ENCODE data around the gene LARGE1. TPM values are rescaled to one million over a fixed set of nuclear protein-coding genes. Genes with fewer than 3 reads are reported as not detected.

Gene LARGE1
- total RNA-seq, 1 experiment from 2014 or later, result 1.5 TPM

GRCh38 chr22:33940741-33941140 is 20.5 kb upstream of the LARGE1 start (continued):
- TF ChIP-seq RAD21 (IDR thresholded peaks at IDR 0.05; ENCODE audit: low read depth), result no peak
- TF ChIP-seq CTCF (IDR thresholded peaks at IDR 0.05 in 2 of 3, conservative IDR thresholded peaks at IDR 0.05 in 1 of 3; ENCODE audit: borderline replicate concordance in 1 of 3, insufficient read depth in 1 of 3, low read depth in 2 of 3, low read length in 2 of 3), result no peak

- BruUV-seq (replicated peaks), result no TSS peak
- no peak for DNase-seq (ENCODE audit: low read depth, low spot score)
- Histone ChIP-seq H4K20me1 (ENCODE audit: insufficient read depth) (no peaks in the 10 kb centered on the region), H3K27me3 (ENCODE audit: insufficient read depth, low read length) (no peaks in the 10 kb centered on the region), H2AFZ (ENCODE audit: low read depth, low read length, poor library complexity, severe bottlenecking) (no peak overlapping the region), H3K79me2 (ENCODE audit: insufficient read depth, low read length) (no peaks in the 10 kb centered on the region), H3K9me3 (ENCODE audit: control insufficient read depth in 1 of 2, insufficient read depth in 1 of 2, low read depth in 1 of 2, low read length in 2 of 2) (peaks cover 0 to 10% of the 10 kb centered on the region in 2 experiments; a peak in 2 of 4 replicates), H3K27ac (ENCODE audit: low read depth, low read length) (no peak overlapping the region), H3K9ac (ENCODE audit: low read length) (no peak overlapping the region), H3K4me2 (ENCODE audit: low read length) (no peak overlapping the region), H3K36me3 (ENCODE audit: control insufficient read depth in 1 of 2, insufficient read depth in 2 of 2, low read length in 2 of 2) (no peaks in the 10 kb centered on the region), H3K9me2 (ENCODE audit: insufficient read depth) (no peaks in the 10 kb centered on the region), H3K4me1 (ENCODE audit: control insufficient read depth in 1 of 2, insufficient read depth in 2 of 2, low read length in 2 of 2) (no peaks in the 10 kb centered on the region), H3K4me3 (replicated peaks in 1 of 2; ENCODE audit: low read depth in 1 of 2, low read length in 2 of 2) (no peak overlapping the region)
- intact Hi-C loops (cut with micrococcal nuclease), result no loop called here
- CTCF ChIA-PET, result no interaction called here
- ATAC-seq, result no peak
- POLR2A ChIA-PET, result no interaction called here
- TF ChIP-seq SIN3A (IDR thresholded peaks at IDR 0.05; ENCODE audit: low read depth), result no peak
- TF ChIP-seq RAD21 (IDR thresholded peaks at IDR 0.05; ENCODE audit: low read depth), result no peak
- no peak for TF ChIP-seq CEBPB (IDR thresholded peaks at IDR 0.05; ENCODE audit: low read depth)
- TF ChIP-seq FOSL1 (IDR thresholded peaks at IDR 0.05; ENCODE audit: low read depth), result no peak
- TF ChIP-seq ZNF274 (IDR thresholded peaks at IDR 0.05; ENCODE audit: low read depth, low read length), result no peak
- no peak for TF ChIP-seq CBX3 (IDR thresholded peaks at IDR 0.05; ENCODE audit: low read depth)
- no peak for TF ChIP-seq TCF7L2 (IDR thresholded peaks at IDR 0.05; ENCODE audit: borderline replicate concordance, extremely low read depth, insufficient read depth, insufficient read length)
- TF ChIP-seq ELF1 (IDR thresholded peaks at IDR 0.05; ENCODE audit: borderline replicate concordance, low read depth), result no peak
- no peak for TF ChIP-seq YY1 (IDR thresholded peaks at IDR 0.05; ENCODE audit: extremely low read depth, insufficient replicate concordance, low read depth, low read length)
- no peak for TF ChIP-seq MAX (IDR thresholded peaks at IDR 0.05)
- TF ChIP-seq POLR2A (IDR thresholded peaks at IDR 0.05; ENCODE audit: borderline replicate concordance, extremely low read depth, insufficient read depth, insufficient read length), result no peak
- no peak for TF ChIP-seq SRF (IDR thresholded peaks at IDR 0.05; ENCODE audit: low read depth)
- TF ChIP-seq EZH2 (IDR thresholded peaks at IDR 0.05), result no peak
- RAD21 ChIA-PET (ENCODE audit: low non-redundant PET in 1 of 2, low total read pairs in 2 of 2, uncharacterized antibody in 2 of 2, unreplicated experiment in 2 of 2), result no interaction called here
These were observed 12.7 kb upstream of the LARGE1 start for GRCh38 chr22:33932997-33933396.
